ENCODE results near the gene LAIR1.

- TF ChIP-seq FOXM1 (IDR thresholded peaks at IDR 0.05; ENCODE audit: borderline replicate concordance) (no peak), ELF4 (IDR thresholded peaks at IDR 0.05) (no peak)
These were observed 12.7 kb downstream of the LAIR1 start for GRCh38 chr19:54352041-54352440.
